ENCODE data around the gene PRDX4.
A peak's percentile ranks its signal among the peaks of the same experiment; 100 is the strongest.
"Not testable (repeated sequence)": the region's sequence is repeated elsewhere in the genome, so short reads cannot be mapped to it uniquely, and the experiment has no call there.

PRDX4 gene

GRCh38 chrX:23676486-23676885 lies 9.2 kb downstream of the PRDX4 start:
- not testable (repeated sequence) for DNase-seq

DNA sequence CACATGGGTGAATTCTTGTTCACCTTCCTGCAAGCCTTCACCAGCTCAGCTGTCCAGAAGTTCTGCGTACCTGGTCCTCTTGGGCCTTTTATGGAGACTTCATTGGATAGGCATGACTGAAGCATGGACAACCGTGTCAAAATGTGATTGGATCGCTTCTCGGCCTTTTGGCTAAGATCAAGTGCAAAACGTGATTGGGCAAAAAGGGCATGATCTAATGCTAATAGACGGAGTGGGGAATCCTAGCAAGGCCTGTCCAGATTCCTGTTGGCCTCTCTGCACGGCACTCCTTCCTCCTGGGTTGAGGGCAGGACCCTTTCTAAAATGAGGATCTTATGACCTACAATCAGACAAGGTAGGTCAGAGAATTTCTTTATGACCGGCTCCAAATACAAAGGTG lies 24.9 kb downstream of the PRDX4 start:
- no peak for DNase-seq

- DNase-seq, result peak; percentile 6 to 50
These were observed 27.3 kb downstream of the PRDX4 start for GRCh38 chrX:23694606-23695005.

GRCh38 chrX:23699636-23700194 lies 32.4 kb downstream of the PRDX4 start:
- DNase-seq, result no peak

DNA sequence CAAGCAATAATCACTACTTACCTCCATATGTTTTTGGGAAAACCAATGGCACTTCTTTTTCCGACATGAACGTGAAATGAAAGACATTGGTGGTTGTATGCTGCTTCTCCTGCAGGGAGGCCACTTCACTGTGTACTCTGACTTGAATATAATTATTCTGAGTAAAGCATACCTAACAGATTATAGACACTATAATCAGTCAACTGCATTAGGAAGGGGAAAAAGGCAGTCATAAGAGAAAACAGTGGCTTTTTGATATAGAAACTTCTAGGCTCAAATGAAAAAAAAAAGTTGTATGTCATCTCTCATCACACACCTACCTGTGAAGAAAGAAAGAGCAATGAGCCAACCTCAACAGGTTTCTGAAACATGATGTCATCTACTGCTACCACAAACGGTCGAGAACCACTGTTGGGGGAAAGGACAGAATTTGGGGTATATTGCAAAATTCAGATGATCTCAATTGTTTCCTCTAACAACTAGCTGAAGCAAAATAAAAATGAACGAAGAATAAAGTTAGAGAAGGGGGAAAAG lies 37.4 kb downstream of the PRDX4 start:
- DNase-seq, result no peak

GRCh38 chrX:23705235-23705634 lies 37.9 kb downstream of the PRDX4 start:
- no peak for DNase-seq

GRCh38 chrX:23720117-23720677 lies 52.9 kb downstream of the PRDX4 start:
- DNase-seq, result no peak

- no peak for DNase-seq
These were observed 58.9 kb downstream of the PRDX4 start for GRCh38 chrX:23726191-23726590.

- no peak for DNase-seq
These were observed 59.9 kb downstream of the PRDX4 start for GRCh38 chrX:23727206-23727605.

GRCh38 chrX:23729214-23729613 lies 61.9 kb downstream of the PRDX4 start:
- DNase-seq, result no peak

DNA sequence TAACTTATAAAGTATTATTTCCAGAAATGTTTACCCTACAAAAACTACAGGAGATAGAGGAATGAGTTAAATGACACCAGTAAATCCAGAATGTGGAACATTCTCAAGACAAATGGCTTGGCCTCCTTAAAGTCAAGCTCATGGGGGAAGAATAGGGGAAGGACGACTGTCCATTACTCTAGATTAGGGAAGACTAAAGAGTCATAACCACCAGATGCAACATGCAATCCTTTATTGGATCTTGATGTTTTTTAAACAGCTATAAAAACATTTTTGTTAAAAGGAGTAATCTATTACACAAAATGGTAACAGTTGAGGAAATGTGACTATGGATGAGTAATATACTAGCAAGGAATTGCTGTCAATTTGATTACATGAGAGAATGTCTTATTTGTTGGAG lies 64.7 kb downstream of the PRDX4 start:
- DNase-seq, result no peak

- no peak for DNase-seq
These were observed 65.4 kb downstream of the PRDX4 start for GRCh38 chrX:23732704-23733103.

All from NCI-H524 (cell line).